Breast epithelium (tissue), 3 donors: ENCODE results near the gene MRPL33.

ENCODE experiments used
- POLR2A ChIP-seq: fragments of 450-650 bp; IDR thresholded peaks from one replicate; pipeline ENCODE4 v1.6.1; 2016; ENCODE audit warnings: antibody characterized with exemption, mild to moderate bottlenecking, moderate library complexity
- POLR2AphosphoS5 ChIP-seq, 3 donors: sonication (generic); formaldehyde crosslinking; IDR thresholded peaks; one replicate each; pipeline ENCODE4 v1.6.1; 2017; ENCODE audit warnings: antibody characterized with exemption in 3 of 3
- TF ChIP-seq, protein P1 (sequence below), 3 donors: fragments of 450-650 bp; IDR thresholded peaks; one replicate each; pipeline ENCODE4 v1.5.1; 2016 to 2017; ENCODE audit warnings: antibody characterized with exemption in 3 of 3, mild to moderate bottlenecking in 3 of 3, moderate library complexity in 3 of 3

GRCh38 chr2:27771548-27772335 is at the start of gene MRPL33:
- TF ChIP-seq, protein P1, sequence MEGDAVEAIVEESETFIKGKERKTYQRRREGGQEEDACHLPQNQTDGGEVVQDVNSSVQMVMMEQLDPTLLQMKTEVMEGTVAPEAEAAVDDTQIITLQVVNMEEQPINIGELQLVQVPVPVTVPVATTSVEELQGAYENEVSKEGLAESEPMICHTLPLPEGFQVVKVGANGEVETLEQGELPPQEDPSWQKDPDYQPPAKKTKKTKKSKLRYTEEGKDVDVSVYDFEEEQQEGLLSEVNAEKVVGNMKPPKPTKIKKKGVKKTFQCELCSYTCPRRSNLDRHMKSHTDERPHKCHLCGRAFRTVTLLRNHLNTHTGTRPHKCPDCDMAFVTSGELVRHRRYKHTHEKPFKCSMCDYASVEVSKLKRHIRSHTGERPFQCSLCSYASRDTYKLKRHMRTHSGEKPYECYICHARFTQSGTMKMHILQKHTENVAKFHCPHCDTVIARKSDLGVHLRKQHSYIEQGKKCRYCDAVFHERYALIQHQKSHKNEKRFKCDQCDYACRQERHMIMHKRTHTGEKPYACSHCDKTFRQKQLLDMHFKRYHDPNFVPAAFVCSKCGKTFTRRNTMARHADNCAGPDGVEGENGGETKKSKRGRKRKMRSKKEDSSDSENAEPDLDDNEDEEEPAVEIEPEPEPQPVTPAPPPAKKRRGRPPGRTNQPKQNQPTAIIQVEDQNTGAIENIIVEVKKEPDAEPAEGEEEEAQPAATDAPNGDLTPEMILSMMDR (IDR thresholded peaks at IDR 0.05) = no peak
- TF ChIP-seq POLR2AphosphoS5 (IDR thresholded peaks at IDR 0.05) (peak; percentile 96), POLR2A (peak; percentile 59)
